Natural killer cell (primary cell): Measurements from ENCODE around the gene IPO5. TPM values are rescaled to one million over a fixed set of nuclear protein-coding genes. Genes with fewer than 3 reads are reported as not detected.

ENCODE experiments used
- ATAC-seq, 3 donors: fragments of 150-1000 bp in 2 of 3; fragments of 200-7000 bp in 1 of 3; cut with Tn5 transposase; 1 replicate in 1 of 3; 2 replicates in 2 of 3; pipeline ENCODE4 v1.10.0; 2021; ENCODE audit warnings: mild to moderate bottlenecking in 2 of 3, moderate library complexity in 2 of 3
- DNase-seq, 2 donors: peaks; one replicate each; pipeline versions ENCODE4 v3.0.0 to v3.0.0-alpha.2; 2013 to 2021; ENCODE audit warnings: mixed read lengths in 1 of 2
- H3K27ac ChIP-seq: one replicate; pipeline ENCODE4 v1.5.1; 2013; ENCODE audit warnings: mild to moderate bottlenecking, low read length
- H3K27me3 ChIP-seq: one replicate; pipeline ENCODE4 v1.6.1; 2013; ENCODE audit warnings: low read length; ENCODE audit not compliant: control insufficient read depth, insufficient read depth
- H3K36me3 ChIP-seq: one replicate; pipeline ENCODE4 v1.6.1; 2013; ENCODE audit warnings: low read length; ENCODE audit not compliant: control insufficient read depth, insufficient read depth
- H3K4me1 ChIP-seq: one replicate; pipeline ENCODE4 v1.6.1; 2013; ENCODE audit warnings: low read length; ENCODE audit not compliant: control insufficient read depth, insufficient read depth
- H3K4me3 ChIP-seq: one replicate; pipeline ENCODE4 v1.5.1; 2013; ENCODE audit warnings: low read length
- H3K9me3 ChIP-seq: one replicate; pipeline ENCODE4 v1.6.1; 2013; ENCODE audit warnings: low read length; ENCODE audit not compliant: control insufficient read depth, insufficient read depth
- H3K27ac Mint-ChIP-seq, 2 donors: one replicate each; pipeline ENCODE4 v1.8.0; 2022; ENCODE audit warnings: mild to moderate bottlenecking in 2 of 2, mixed read lengths in 2 of 2, moderate library complexity in 1 of 2
- H3K27me3 Mint-ChIP-seq, 2 donors: one replicate each; pipeline ENCODE4 v1.8.0; 2022; ENCODE audit warnings: low read depth in 2 of 2, mixed read lengths in 2 of 2
- H3K36me3 Mint-ChIP-seq: one replicate; pipeline ENCODE4 v1.8.0; 2022; ENCODE audit warnings: mixed read lengths
- H3K4me1 Mint-ChIP-seq, 2 donors: one replicate each; pipeline ENCODE4 v1.8.0; 2022; ENCODE audit warnings: mixed read lengths in 2 of 2
- H3K4me3 Mint-ChIP-seq: one replicate; pipeline ENCODE4 v1.8.0; 2022; ENCODE audit warnings: mild to moderate bottlenecking, moderate library complexity, mixed read lengths
- H3K9me3 Mint-ChIP-seq, 2 donors: one replicate each; pipeline ENCODE4 v1.8.0; 2022; ENCODE audit warnings: mixed read lengths in 2 of 2
- WGBS: methylation state at CpG from one replicate; pipeline ENCODE4 v1.1.7; 2013; ENCODE audit warnings: missing lambda C conversion rate; ENCODE audit not compliant: insufficient coverage; 5-methylcytosine and 5-hydroxymethylcytosine counted together
- intact Hi-C: fragments of 100-400 bp; cut with micrococcal nuclease; formaldehyde crosslinking; loops from one replicate; pipeline ENCODE4 v1.14.2; 2022
- total RNA-seq, 4 donors: library from RNA; stranded (reverse); fragments of 120-200 nt in 1 of 4; gene quantifications; one replicate each; pipeline versions ENCODE4 v1.2.3 to v1.2.4, GENCODE V29; 2013 to 2022
- TF ChIP-seq, protein P1 (sequence below): fragments of 200-600 bp; IDR thresholded peaks from one replicate; pipeline ENCODE4 v1.8.0; 2022; ENCODE audit warnings: antibody characterized with exemption

The IPO5 gene
- total RNA-seq, 3 donors from 2014 or later (not counting 1 experiment from before 2014, with no cell fraction given): 59.9 to 83.9 (median 71.2) TPM

DNA sequence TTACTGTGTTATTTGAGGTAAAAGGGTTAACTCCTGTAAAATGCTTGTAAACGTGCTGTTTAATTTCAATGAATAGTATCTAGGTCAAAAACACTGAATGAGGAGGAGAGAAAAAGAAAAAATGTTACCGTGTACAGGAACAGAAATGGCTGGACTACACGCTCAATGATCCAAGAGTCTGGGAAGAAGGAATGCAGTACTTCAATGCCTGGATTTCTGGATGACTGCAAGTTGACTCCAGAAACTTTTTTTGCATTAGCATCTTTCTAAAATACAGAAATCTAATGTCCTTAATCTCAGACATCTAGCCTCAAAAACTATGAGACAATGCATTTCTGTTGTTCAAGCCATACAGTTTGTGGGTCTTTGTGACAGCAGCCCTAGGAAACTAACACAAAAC lies 17.4 kb upstream of the IPO5 start:
- TF ChIP-seq, protein P1, sequence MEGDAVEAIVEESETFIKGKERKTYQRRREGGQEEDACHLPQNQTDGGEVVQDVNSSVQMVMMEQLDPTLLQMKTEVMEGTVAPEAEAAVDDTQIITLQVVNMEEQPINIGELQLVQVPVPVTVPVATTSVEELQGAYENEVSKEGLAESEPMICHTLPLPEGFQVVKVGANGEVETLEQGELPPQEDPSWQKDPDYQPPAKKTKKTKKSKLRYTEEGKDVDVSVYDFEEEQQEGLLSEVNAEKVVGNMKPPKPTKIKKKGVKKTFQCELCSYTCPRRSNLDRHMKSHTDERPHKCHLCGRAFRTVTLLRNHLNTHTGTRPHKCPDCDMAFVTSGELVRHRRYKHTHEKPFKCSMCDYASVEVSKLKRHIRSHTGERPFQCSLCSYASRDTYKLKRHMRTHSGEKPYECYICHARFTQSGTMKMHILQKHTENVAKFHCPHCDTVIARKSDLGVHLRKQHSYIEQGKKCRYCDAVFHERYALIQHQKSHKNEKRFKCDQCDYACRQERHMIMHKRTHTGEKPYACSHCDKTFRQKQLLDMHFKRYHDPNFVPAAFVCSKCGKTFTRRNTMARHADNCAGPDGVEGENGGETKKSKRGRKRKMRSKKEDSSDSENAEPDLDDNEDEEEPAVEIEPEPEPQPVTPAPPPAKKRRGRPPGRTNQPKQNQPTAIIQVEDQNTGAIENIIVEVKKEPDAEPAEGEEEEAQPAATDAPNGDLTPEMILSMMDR: no peak
- peaks cover 0 to 2% of the 10 kb centered on the region in 2 donors for H3K9me3 Mint-ChIP-seq
- intact Hi-C loops: no loop called here
- H3K27ac Mint-ChIP-seq: no peak overlapping the region
- Histone ChIP-seq H3K27me3 (no peaks in the 10 kb centered on the region), H3K27ac (no peak overlapping the region), H3K36me3 (no peaks in the 10 kb centered on the region), H3K4me1 (no peaks in the 10 kb centered on the region), H3K9me3 (no peaks in the 10 kb centered on the region), H3K4me3 (no peak overlapping the region)
- no peaks in the 10 kb centered on the region for H3K36me3 Mint-ChIP-seq
- no peaks in the 10 kb centered on the region for H3K4me1 Mint-ChIP-seq
- peaks cover 8 to 20% of the 10 kb centered on the region in 2 donors for H3K27me3 Mint-ChIP-seq
- 88% methylated on average over 3 of the region's 3 CpGs for WGBS
- H3K4me3 Mint-ChIP-seq: no peak overlapping the region
- DNase-seq (no peak), ATAC-seq (no peak)

DNA sequence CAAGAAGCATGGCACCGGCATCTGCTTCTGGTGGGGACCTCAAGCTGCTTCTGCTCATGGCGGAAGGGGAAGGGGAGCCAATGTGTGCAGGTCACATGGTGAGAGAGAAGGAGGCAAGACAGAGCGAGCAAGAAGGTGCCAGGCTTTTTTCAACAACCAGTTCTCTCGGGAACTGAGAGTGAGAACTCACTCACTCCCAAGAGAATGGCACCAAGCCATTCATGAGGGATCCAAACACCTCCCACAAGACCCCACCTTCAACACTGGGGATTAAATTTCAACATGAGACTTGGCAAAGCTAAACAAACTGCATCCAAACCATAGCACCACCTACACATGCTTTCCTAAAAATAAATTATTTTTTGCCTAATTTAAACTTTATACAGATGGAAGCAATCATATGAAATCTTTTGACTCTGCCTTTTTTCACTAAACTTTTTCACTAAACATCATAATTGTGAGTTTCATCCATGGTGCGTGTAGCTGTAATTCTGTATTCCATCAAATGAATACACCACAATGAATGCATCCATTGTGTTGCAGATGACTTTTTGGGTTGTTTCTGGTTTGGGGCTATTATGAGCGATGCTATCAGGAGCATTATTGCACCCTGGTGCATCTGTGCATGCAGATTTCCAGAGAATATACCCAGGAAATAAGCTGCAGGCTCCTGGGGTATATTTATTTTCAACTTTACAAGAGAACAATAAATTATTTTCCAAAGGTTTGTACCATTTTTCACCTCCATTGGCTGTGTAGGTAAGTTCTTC lies 14.6 kb upstream of the IPO5 start:
- intact Hi-C loops: no loop called here
- H3K4me3 Mint-ChIP-seq: no peak overlapping the region

DNA sequence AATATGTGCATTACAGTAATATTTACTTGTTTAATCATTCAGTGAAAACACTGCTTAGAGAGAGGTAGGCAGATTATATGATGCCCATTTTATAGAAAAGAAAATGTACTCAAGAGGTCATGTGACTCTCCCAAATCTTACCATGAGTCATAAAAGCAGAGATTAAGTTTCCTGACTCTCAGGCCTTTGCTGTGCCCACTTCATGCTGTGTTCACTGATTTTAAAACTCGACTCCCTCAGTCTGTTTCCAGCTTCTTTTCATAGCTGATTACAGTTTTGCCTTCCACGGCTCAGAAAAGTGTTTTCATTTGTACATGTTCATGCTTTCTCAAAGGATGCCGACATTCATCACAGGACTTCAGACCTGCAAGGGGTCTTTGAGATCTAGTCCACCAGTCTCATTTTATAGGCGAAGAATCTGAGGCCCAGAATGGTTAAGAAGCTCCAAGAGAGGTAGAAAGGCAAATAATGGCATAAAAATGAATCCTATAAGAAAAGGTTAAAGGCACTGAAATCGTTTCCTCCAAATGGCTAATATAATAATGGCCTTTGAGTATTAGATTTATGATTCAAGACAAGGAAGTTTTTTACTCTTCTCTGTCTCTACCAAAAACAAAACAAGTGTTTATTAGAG lies 9.0 kb upstream of the IPO5 start:
- DNase-seq (no peak), ATAC-seq (no peak)
- Histone ChIP-seq H3K27ac (no peak overlapping the region), H3K9me3 (no peaks in the 10 kb centered on the region), H3K27me3 (no peaks in the 10 kb centered on the region), H3K4me3 (no peak overlapping the region), H3K36me3 (no peaks in the 10 kb centered on the region), H3K4me1 (no peaks in the 10 kb centered on the region)
- Mint-ChIP-seq H3K36me3 (no peaks in the 10 kb centered on the region), H3K4me1 (no peaks in the 10 kb centered on the region), H3K4me3 (no peak overlapping the region), H3K9me3 (no peaks in the 10 kb centered on the region), H3K27me3 (peaks cover 6% of the 10 kb centered on the region in 2 donors), H3K27ac (no peak overlapping the region)
- intact Hi-C loops: no loop called here
- WGBS: 90% methylated on average over 4 of the region's 5 CpGs
- TF ChIP-seq, protein P1: no peak

More for the DNA sequence above, 14.6 kb upstream of the IPO5 start:
- no peaks in the 10 kb centered on the region for H3K9me3 Mint-ChIP-seq
- H3K27me3 Mint-ChIP-seq: peaks cover 8 to 17% of the 10 kb centered on the region in 2 donors
- Histone ChIP-seq H3K9me3 (no peaks in the 10 kb centered on the region), H3K36me3 (no peaks in the 10 kb centered on the region), H3K4me1 (no peaks in the 10 kb centered on the region), H3K27me3 (no peaks in the 10 kb centered on the region), H3K4me3 (no peak overlapping the region), H3K27ac (no peak overlapping the region)
- H3K36me3 Mint-ChIP-seq: no peaks in the 10 kb centered on the region
- DNase-seq (no peak), ATAC-seq (no peak)
- 86% methylated on average over 6 of the region's 6 CpGs for WGBS
- TF ChIP-seq, protein P1: no peak
- H3K27ac Mint-ChIP-seq: no peak overlapping the region
- no peaks in the 10 kb centered on the region for H3K4me1 Mint-ChIP-seq
